Measurements from ENCODE around the gene AAMP. TPM values are rescaled to one million over a fixed set of nuclear protein-coding genes. Genes with fewer than 3 reads are reported as not detected.

The AAMP gene
- total RNA-seq, 1 experiment from 2014 or later: 125 TPM

DNA sequence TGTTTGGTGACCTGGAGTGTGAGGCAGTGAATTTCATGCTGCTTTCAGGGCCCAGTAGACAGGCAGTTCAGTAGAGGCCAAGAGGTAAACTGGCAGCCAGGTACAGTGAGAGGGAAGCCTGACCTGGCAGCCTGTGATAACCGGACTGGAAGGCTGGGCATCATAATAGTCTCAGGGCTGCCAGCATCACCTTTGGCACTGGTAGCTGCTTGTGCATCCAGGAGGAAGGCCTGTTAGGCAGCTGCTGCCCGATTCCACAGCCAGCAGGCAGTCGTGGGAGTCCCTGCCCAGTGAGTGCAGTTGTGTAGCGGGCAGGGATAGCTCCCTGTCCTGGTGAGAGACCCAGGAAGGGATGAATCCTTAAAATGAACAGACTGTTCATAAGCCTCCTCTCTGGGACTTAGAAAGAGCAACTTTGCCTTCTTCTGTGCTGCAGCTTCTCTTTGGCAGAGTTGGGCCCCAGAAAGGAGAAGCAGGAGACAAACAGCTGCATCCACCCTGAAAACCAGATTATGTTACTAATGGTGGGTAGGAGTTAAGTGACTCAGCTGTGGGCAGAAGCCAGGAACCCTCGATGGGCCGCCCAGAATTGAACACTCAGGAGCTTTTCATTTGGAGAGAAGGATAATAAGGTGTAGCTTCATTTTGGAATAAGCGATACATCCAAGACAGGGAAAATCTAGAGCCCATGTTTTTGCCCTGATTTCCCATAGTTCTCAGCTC, 17.3 kb downstream of the AAMP start (continued):
- TF ChIP-seq, protein P1, sequence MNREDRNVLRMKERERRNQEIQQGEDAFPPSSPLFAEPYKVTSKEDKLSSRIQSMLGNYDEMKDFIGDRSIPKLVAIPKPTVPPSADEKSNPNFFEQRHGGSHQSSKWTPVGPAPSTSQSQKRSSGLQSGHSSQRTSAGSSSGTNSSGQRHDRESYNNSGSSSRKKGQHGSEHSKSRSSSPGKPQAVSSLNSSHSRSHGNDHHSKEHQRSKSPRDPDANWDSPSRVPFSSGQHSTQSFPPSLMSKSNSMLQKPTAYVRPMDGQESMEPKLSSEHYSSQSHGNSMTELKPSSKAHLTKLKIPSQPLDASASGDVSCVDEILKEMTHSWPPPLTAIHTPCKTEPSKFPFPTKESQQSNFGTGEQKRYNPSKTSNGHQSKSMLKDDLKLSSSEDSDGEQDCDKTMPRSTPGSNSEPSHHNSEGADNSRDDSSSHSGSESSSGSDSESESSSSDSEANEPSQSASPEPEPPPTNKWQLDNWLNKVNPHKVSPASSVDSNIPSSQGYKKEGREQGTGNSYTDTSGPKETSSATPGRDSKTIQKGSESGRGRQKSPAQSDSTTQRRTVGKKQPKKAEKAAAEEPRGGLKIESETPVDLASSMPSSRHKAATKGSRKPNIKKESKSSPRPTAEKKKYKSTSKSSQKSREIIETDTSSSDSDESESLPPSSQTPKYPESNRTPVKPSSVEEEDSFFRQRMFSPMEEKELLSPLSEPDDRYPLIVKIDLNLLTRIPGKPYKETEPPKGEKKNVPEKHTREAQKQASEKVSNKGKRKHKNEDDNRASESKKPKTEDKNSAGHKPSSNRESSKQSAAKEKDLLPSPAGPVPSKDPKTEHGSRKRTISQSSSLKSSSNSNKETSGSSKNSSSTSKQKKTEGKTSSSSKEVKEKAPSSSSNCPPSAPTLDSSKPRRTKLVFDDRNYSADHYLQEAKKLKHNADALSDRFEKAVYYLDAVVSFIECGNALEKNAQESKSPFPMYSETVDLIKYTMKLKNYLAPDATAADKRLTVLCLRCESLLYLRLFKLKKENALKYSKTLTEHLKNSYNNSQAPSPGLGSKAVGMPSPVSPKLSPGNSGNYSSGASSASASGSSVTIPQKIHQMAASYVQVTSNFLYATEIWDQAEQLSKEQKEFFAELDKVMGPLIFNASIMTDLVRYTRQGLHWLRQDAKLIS (CRISPR knock-in tag; IDR thresholded peaks at IDR 0.05; ENCODE audit: borderline replicate concordance): no peak
- TF ChIP-seq ZNF263 (CRISPR knock-in tag; IDR thresholded peaks at IDR 0.05; ENCODE audit: low read depth): no peak

DNA sequence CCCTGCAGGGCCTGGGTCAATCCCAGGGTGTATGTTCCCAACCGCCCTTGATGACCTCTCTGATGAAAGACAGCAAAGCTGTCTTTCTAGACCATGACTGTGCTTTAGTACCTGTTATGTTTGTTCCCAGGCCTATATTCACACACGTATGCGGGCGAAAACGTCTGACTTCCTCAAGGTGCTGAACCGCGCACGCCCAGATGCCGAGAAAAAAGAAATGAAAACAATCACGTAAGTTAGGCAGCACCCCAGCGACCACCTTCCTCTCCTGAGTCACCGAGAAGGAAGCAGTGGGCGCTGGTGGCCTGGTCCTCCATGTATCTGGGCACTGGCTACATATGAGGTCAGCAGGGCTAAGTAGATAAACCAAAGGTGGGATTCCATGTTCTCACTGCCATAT, 20.2 kb downstream of the AAMP start:
- POLR2A ChIA-PET: no interaction called here
- Mint-ChIP-seq H3K4me1 (no peaks in the 10 kb centered on the region), H3K4me3 (no peak overlapping the region), H3K36me3 (peaks cover 87% of the 10 kb centered on the region), H3K27me3 (ENCODE audit: low read depth) (no peaks in the 10 kb centered on the region), H3K9me3 (no peaks in the 10 kb centered on the region), H3K27ac (no peak overlapping the region)
- TF ChIP-seq ZNF416 (CRISPR knock-in tag; IDR thresholded peaks at IDR 0.05) (no peak), ZNF671 (CRISPR knock-in tag; IDR thresholded peaks at IDR 0.05) (no peak), SOX15 (CRISPR knock-in tag; IDR thresholded peaks at IDR 0.05) (no peak), NFATC4 (CRISPR knock-in tag; IDR thresholded peaks at IDR 0.05) (no peak), GTF2I (CRISPR knock-in tag; conservative IDR thresholded peaks at IDR 0.05) (no peak), RELA (CRISPR knock-in tag; IDR thresholded peaks at IDR 0.05; ENCODE audit: borderline replicate concordance) (no peak)
- TF ChIP-seq, protein P2, sequence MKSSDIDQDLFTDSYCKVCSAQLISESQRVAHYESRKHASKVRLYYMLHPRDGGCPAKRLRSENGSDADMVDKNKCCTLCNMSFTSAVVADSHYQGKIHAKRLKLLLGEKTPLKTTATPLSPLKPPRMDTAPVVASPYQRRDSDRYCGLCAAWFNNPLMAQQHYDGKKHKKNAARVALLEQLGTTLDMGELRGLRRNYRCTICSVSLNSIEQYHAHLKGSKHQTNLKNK (CRISPR knock-in tag; IDR thresholded peaks at IDR 0.05): no peak
- TF ChIP-seq, protein P3, sequence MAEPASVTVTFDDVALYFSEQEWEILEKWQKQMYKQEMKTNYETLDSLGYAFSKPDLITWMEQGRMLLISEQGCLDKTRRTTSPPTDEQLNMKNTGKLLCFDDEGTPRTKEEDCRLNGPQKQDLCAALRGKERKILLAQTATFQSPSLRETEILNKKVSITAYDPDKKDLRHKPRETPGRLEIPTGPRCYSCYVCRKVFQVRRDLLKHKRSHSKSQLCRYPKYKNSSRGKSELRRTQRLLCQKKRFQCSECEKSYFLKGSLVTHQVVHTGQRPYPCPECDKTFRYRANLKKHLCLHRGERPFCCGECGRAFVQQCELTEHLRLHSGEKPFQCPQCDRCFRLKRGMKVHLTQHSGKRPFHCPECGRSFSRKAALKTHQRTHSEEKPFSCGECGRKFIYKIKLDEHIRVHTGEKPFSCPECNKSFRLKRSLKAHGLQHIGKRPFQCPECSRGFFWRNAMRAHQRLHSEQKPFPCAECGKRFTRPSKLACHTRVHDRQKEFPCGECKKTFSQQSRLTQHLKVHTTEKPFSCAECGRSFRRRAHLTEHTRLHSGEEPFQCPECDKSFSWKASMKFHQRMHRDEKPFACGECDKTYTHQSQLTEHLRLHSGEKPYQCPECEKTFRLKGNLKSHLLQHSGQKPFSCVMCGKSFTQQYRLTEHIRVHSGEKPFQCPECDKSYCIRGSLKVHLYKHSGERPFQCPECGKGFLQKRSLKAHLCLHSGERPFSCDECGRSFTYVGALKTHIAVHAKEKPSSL (CRISPR knock-in tag; conservative IDR thresholded peaks at IDR 0.05): no peak
- TF ChIP-seq, protein P4, sequence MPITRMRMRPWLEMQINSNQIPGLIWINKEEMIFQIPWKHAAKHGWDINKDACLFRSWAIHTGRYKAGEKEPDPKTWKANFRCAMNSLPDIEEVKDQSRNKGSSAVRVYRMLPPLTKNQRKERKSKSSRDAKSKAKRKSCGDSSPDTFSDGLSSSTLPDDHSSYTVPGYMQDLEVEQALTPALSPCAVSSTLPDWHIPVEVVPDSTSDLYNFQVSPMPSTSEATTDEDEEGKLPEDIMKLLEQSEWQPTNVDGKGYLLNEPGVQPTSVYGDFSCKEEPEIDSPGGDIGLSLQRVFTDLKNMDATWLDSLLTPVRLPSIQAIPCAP (CRISPR knock-in tag; IDR thresholded peaks at IDR 0.05): no peak
- DNase-seq (ENCODE audit: low spot score): no peak
- no peak for ATAC-seq
- CTCF ChIA-PET: interaction anchor here (1.1 kb wide), 1 partner anchor 19 kb away, joined by 3 read pairs; no protein-coding TSS in a partner anchor

DNA sequence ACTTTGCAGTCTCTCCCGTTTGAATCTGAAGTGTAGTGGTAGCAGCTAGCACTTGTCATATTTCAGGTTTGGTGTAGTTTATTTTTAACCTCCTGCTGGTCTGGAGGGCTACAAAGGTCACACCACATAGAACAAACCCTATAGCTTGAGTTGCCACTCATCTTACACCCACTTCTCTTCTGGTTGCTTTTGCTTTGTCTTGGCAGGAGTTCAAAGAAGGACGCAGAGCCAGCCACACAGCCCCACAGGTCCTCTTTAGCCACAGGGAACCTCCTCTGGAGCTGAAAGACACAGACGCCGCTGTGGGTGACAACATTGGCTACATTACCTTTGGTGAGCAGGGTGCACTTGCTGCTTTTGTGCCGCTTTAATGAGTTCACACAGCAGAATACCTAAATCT, 24.7 kb downstream of the AAMP start:
- ATAC-seq (no peak), DNase-seq (ENCODE audit: low spot score) (no peak)
- POLR2A ChIA-PET: no interaction called here
- H3K27ac Mint-ChIP-seq: no peak overlapping the region
- peaks cover 89% of the 10 kb centered on the region for H3K36me3 Mint-ChIP-seq
- H3K4me3 Mint-ChIP-seq: no peak overlapping the region
- CTCF ChIA-PET: no interaction called here
- H3K4me1 Mint-ChIP-seq: no peaks in the 10 kb centered on the region
- H3K9me3 Mint-ChIP-seq: no peaks in the 10 kb centered on the region
- no peaks in the 10 kb centered on the region for H3K27me3 Mint-ChIP-seq (ENCODE audit: low read depth)
- TF ChIP-seq, protein P5, sequence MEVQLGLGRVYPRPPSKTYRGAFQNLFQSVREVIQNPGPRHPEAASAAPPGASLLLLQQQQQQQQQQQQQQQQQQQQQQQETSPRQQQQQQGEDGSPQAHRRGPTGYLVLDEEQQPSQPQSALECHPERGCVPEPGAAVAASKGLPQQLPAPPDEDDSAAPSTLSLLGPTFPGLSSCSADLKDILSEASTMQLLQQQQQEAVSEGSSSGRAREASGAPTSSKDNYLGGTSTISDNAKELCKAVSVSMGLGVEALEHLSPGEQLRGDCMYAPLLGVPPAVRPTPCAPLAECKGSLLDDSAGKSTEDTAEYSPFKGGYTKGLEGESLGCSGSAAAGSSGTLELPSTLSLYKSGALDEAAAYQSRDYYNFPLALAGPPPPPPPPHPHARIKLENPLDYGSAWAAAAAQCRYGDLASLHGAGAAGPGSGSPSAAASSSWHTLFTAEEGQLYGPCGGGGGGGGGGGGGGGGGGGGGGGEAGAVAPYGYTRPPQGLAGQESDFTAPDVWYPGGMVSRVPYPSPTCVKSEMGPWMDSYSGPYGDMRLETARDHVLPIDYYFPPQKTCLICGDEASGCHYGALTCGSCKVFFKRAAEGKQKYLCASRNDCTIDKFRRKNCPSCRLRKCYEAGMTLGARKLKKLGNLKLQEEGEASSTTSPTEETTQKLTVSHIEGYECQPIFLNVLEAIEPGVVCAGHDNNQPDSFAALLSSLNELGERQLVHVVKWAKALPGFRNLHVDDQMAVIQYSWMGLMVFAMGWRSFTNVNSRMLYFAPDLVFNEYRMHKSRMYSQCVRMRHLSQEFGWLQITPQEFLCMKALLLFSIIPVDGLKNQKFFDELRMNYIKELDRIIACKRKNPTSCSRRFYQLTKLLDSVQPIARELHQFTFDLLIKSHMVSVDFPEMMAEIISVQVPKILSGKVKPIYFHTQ (CRISPR knock-in tag; IDR thresholded peaks at IDR 0.05): no peak
- no peak for TF ChIP-seq FOXJ3 (CRISPR knock-in tag; IDR thresholded peaks at IDR 0.05; ENCODE audit: borderline replicate concordance)
- TF ChIP-seq, protein P6, sequence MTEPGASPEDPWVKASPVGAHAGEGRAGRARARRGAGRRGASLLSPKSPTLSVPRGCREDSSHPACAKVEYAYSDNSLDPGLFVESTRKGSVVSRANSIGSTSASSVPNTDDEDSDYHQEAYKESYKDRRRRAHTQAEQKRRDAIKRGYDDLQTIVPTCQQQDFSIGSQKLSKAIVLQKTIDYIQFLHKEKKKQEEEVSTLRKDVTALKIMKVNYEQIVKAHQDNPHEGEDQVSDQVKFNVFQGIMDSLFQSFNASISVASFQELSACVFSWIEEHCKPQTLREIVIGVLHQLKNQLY (CRISPR knock-in tag; IDR thresholded peaks at IDR 0.05): no peak
- no peak for TF ChIP-seq ZNF423 (CRISPR knock-in tag; IDR thresholded peaks at IDR 0.05)
- TF ChIP-seq, protein P7, sequence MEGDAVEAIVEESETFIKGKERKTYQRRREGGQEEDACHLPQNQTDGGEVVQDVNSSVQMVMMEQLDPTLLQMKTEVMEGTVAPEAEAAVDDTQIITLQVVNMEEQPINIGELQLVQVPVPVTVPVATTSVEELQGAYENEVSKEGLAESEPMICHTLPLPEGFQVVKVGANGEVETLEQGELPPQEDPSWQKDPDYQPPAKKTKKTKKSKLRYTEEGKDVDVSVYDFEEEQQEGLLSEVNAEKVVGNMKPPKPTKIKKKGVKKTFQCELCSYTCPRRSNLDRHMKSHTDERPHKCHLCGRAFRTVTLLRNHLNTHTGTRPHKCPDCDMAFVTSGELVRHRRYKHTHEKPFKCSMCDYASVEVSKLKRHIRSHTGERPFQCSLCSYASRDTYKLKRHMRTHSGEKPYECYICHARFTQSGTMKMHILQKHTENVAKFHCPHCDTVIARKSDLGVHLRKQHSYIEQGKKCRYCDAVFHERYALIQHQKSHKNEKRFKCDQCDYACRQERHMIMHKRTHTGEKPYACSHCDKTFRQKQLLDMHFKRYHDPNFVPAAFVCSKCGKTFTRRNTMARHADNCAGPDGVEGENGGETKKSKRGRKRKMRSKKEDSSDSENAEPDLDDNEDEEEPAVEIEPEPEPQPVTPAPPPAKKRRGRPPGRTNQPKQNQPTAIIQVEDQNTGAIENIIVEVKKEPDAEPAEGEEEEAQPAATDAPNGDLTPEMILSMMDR (IDR thresholded peaks at IDR 0.05): no peak
- TF ChIP-seq, protein P8, sequence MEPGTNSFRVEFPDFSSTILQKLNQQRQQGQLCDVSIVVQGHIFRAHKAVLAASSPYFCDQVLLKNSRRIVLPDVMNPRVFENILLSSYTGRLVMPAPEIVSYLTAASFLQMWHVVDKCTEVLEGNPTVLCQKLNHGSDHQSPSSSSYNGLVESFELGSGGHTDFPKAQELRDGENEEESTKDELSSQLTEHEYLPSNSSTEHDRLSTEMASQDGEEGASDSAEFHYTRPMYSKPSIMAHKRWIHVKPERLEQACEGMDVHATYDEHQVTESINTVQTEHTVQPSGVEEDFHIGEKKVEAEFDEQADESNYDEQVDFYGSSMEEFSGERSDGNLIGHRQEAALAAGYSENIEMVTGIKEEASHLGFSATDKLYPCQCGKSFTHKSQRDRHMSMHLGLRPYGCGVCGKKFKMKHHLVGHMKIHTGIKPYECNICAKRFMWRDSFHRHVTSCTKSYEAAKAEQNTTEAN (CRISPR knock-in tag; IDR thresholded peaks at IDR 0.05): no peak
- TF ChIP-seq ZNF396 (CRISPR knock-in tag; IDR thresholded peaks at IDR 0.05; ENCODE audit: borderline replicate concordance): no peak
